NCI-H82 treated with DMSO at 0.1 percent for 48 hours (cell line): Measurements from ENCODE around the gene TCEA3.

Experiments
- DNase-seq: peaks from one replicate; lab custom pipeline; 2025; ENCODE audit not compliant: unreplicated experiment; lab: John Stamatoyannopoulos, UW

The TCEA3 gene

GRCh38 chr1:23368562-23369334 lies 55.8 kb downstream of the TCEA3 start:
- DNase-seq = peak; percentile 83

GRCh38 chr1:23367791-23368561 lies 56.6 kb downstream of the TCEA3 start:
- DNase-seq = peak; percentile 98

GRCh38 chr1:23367451-23367790 lies 57.1 kb downstream of the TCEA3 start:
- no peak for DNase-seq

- no peak for DNase-seq
These were observed 58.0 kb downstream of the TCEA3 start for GRCh38 chr1:23366598-23366997.

GRCh38 chr1:23366146-23366545 lies 58.4 kb downstream of the TCEA3 start:
- DNase-seq = no peak

GRCh38 chr1:23362218-23362713 lies 62.3 kb downstream of the TCEA3 start:
- DNase-seq = no peak

- DNase-seq = no peak
These were observed 66.2 kb downstream of the TCEA3 start for GRCh38 chr1:23358310-23358875.

GRCh38 chr1:23357138-23357908 lies 67.2 kb downstream of the TCEA3 start:
- no peak for DNase-seq

- DNase-seq = no peak
These were observed 67.9 kb downstream of the TCEA3 start for GRCh38 chr1:23356471-23357137.

- DNase-seq = no peak
These were observed 70.3 kb downstream of the TCEA3 start for GRCh38 chr1:23354245-23354644.

GRCh38 chr1:23352096-23352695 lies 72.4 kb downstream of the TCEA3 start:
- no peak for DNase-seq

GRCh38 chr1:23345920-23346319 lies 78.6 kb downstream of the TCEA3 start:
- no peak for DNase-seq

GRCh38 chr1:23344987-23345472 lies 79.5 kb downstream of the TCEA3 start:
- DNase-seq = no peak

GRCh38 chr1:23344111-23344986 lies 80.2 kb downstream of the TCEA3 start, which contains the start of gene HNRNPR:
TSS of gene HNRNPR (minus strand) at chr1:23344284. CDS start at chr1:23341008, 3,276 bp downstream.
- peak; percentile 100 for DNase-seq

GRCh38 chr1:23343221-23344110 lies 81.1 kb downstream of the TCEA3 start:
- DNase-seq = no peak

- DNase-seq = no peak
These were observed 82.4 kb downstream of the TCEA3 start for GRCh38 chr1:23341931-23342692.

GRCh38 chr1:23339632-23340031 lies 84.9 kb downstream of the TCEA3 start:
- DNase-seq = no peak
